Measurements from ENCODE around the gene CADM2. TPM values are rescaled to one million over a fixed set of nuclear protein-coding genes. Genes with fewer than 3 reads are reported as not detected.

Gene CADM2
- total RNA-seq, 1 experiment from 2014 or later: 10.9 TPM

DNA sequence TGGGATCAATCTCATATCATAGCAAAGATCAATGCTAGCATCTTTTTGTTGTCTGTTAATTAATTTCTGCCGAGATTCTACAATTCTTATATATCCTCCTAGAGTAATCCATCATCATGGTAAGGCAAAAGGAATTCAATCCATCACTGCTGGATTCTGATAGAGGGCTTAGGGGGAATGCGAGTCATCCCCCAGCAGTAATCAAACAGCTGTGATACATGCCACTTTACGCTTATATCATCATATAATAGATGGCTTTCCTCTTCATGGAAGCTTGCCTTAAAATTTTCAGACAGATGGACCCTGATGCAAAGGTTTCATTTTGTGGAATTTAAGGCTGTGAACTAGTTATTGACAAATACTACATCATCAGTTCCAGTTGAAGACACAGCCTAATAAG lies 645.9 kb downstream of the CADM2 start:
- H3K56ac ChIP-seq (ENCODE audit: insufficient read length, low read depth, low read length): no peak overlapping the region
- H3K27me3 Mint-ChIP-seq (ENCODE audit: low read depth): peaks cover 19% of the 10 kb centered on the region
- no peaks in the 10 kb centered on the region for H3K79me1 ChIP-seq (ENCODE audit: insufficient read depth, low read depth, low read length, poor library complexity, severe bottlenecking)
- H2BK5ac ChIP-seq (ENCODE audit: insufficient read length, low read length): no peak overlapping the region
- no peaks in the 10 kb centered on the region for H3K4me1 ChIP-seq (ENCODE audit: insufficient read depth, low read length)
- no peaks in the 10 kb centered on the region for H3K9me3 ChIP-seq (ENCODE audit: control insufficient read depth, low read depth, low read length)
- no peaks in the 10 kb centered on the region for H3K9me3 Mint-ChIP-seq
- H2BK12ac ChIP-seq (ENCODE audit: insufficient read length, low read depth, low read length): no peak overlapping the region
- TF ChIP-seq, protein P1, sequence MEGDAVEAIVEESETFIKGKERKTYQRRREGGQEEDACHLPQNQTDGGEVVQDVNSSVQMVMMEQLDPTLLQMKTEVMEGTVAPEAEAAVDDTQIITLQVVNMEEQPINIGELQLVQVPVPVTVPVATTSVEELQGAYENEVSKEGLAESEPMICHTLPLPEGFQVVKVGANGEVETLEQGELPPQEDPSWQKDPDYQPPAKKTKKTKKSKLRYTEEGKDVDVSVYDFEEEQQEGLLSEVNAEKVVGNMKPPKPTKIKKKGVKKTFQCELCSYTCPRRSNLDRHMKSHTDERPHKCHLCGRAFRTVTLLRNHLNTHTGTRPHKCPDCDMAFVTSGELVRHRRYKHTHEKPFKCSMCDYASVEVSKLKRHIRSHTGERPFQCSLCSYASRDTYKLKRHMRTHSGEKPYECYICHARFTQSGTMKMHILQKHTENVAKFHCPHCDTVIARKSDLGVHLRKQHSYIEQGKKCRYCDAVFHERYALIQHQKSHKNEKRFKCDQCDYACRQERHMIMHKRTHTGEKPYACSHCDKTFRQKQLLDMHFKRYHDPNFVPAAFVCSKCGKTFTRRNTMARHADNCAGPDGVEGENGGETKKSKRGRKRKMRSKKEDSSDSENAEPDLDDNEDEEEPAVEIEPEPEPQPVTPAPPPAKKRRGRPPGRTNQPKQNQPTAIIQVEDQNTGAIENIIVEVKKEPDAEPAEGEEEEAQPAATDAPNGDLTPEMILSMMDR (conservative IDR thresholded peaks at IDR 0.05): no peak
- H3K4me3 Mint-ChIP-seq: no peak overlapping the region
- no peak overlapping the region for H2BK15ac ChIP-seq (ENCODE audit: low read depth, low read length)
- H3K27ac ChIP-seq (ENCODE audit: insufficient read length, low read depth, low read length): no peak overlapping the region
- no peak overlapping the region for H3K27ac Mint-ChIP-seq
- no peaks in the 10 kb centered on the region for H3K79me2 ChIP-seq (ENCODE audit: insufficient read depth, low read length)
- no peaks in the 10 kb centered on the region for H3K27me3 ChIP-seq (ENCODE audit: insufficient read depth, low read length)
- H2AK5ac ChIP-seq (ENCODE audit: insufficient read length, low read length): no peak overlapping the region
- no peak overlapping the region for H3K14ac ChIP-seq (ENCODE audit: insufficient read depth, low read length)
- H2AFZ ChIP-seq (ENCODE audit: low read length): no peak overlapping the region
- no peak overlapping the region for H4K5ac ChIP-seq (ENCODE audit: insufficient read length, low read depth, low read length)
- no peak overlapping the region for H4K91ac ChIP-seq (ENCODE audit: insufficient read length, low read depth, low read length)
- H3K4ac ChIP-seq (ENCODE audit: low read depth, low read length): no peak overlapping the region
- H2BK120ac ChIP-seq (ENCODE audit: low read depth, low read length, poor library complexity, severe bottlenecking): no peak overlapping the region
- H3T11ph ChIP-seq (ENCODE audit: low read length): no peak overlapping the region
- no peak overlapping the region for H4K8ac ChIP-seq (replicated peaks; ENCODE audit: insufficient read length, low read depth, low read length)
- no peaks in the 10 kb centered on the region for H3K36me3 Mint-ChIP-seq (ENCODE audit: insufficient read depth in 1 of 3, low read depth in 3 of 3)
- DNase-seq: no peak
- whole genome bisulfite sequencing (ENCODE audit: extremely low coverage, insufficient read length, low lambda C conversion rate): no CpG with 5 or more reads among the region's 3 CpGs
- H3K23me2 ChIP-seq (ENCODE audit: insufficient read length, low read depth, low read length, poor library complexity, severe bottlenecking): no peaks in the 10 kb centered on the region
- no peak overlapping the region for H3K9ac ChIP-seq (ENCODE audit: extremely low read depth, insufficient read length, low read length)
- no peak overlapping the region for H2BK20ac ChIP-seq (ENCODE audit: low read depth, low read length, poor library complexity, severe bottlenecking)
- H3K23ac ChIP-seq (ENCODE audit: insufficient read length, low read depth, low read length): no peak overlapping the region
- H4K20me1 ChIP-seq (ENCODE audit: control insufficient read depth, insufficient read depth, insufficient read length): no peaks in the 10 kb centered on the region
- H3K4me2 ChIP-seq (ENCODE audit: insufficient read depth, insufficient read length, low read length): no peak overlapping the region
- H3K4me1 Mint-ChIP-seq: peaks cover 0 to 8% of the 10 kb centered on the region in 2 experiments; a peak in 2 of 4 replicates
- no peak overlapping the region for H3K18ac ChIP-seq (ENCODE audit: insufficient read length, low read depth, low read length)

Data from H9 (cell line).